Embryonic facial prominence (tissue), 1 donor: ENCODE data around the gene PLXNA2.

Source experiments
- DNase-seq: peaks from one replicate; pipeline ENCODE4 v3.0.0-alpha.2; 2016; ENCODE audit errors: extremely low spot score

PLXNA2 gene

DNA sequence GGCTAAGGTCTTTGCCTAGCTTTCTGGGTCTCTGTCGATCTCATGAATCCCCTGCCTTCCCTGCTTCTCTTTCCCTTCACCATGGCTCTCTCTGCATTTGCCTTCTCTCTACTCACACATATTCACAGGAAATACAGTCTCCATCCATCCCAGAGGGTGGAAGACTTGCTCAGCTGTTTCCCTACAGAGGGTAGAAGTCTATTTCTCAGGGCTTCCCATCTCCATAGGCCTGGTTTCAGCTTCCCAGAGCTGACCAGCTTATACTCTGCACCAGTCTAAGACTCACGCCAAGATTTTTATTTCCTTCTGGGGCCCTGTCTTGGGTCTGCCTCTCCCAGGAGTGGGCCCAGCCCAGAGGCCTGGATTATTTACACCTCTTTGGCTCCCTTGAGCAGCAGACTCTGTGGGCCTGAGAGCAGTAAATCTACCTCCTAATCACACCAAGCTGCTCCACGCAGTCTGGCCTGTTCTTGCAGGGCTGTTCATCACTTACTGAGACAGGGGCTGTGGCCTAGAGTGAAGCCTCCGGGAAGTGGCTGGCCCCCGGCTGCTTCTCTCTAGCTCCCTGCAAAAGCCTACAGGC is 102.5 kb downstream of the PLXNA2 start:
- DNase-seq, result no peak

DNA sequence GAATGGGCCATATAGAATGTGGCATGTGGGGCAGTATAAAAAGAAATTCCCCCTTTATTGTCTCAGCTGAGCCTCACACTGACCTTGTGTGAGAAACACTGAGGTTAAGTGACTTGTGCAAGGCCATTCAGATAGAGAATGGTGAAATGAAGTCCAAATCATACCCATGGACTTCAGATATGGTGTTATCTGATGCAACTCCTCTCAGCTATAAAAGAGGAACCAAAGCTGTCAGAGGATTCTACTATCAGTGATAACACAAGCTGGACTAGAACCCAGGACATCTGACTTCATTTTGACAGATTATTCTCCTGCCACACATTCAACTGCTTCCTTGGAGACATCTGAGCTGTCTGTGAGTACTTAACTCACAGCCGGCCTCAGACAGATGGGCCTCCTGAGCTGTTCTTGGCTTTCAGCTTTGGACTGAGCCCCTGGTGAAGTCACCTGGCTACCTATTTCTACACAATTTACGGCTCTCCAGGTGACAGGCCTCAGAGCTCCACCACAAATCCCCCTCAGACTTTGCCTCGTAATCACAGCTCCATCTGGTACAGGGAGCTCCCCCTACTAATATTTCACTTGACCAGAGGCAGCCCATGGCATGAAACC is 104.6 kb downstream of the PLXNA2 start:
- no peak for DNase-seq

DNA sequence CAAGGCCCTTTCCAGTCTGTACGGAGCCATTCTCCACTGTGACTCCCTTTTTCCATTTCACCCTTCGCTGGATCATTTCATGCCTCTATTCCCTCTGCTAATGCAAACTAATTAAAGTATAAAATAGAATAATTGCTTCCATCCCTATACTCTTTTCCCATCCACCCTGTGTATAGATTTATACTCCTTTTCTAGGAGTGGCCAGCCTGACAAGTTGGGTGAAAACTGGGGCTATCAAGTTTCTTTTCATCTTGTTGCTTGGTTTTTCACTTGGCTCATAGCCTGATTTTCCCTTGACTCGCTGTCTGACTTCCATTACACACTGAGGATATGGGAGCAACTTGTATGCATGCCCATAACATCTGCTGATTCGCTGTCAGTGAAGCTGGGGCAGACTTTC is 107.0 kb downstream of the PLXNA2 start:
- DNase-seq, result peak; percentile 62

- DNase-seq, result no peak
These were observed 107.6 kb downstream of the PLXNA2 start for GRCh38 chr1:208136459-208137182.

- no peak for DNase-seq
These were observed 108.8 kb downstream of the PLXNA2 start for GRCh38 chr1:208135354-208135753.

DNA sequence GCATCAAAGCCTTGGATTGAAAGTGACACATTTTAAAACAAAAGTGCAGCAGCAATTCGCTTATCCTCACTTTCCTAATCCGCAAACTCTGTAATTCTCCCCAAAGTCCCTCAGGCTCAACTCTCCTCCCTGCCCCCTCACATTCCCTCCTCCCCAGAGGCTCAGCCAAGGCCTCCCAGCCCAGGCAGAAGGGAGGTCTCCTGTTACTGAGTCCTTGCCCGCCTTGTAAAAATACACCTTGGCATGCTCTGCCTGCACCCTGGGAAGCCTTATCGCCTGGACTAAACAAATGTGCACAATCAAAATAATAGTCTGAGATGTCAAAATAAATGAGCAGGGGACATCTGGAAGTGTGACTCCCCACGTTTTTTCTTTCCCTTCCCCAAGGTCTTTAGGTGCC is 109.7 kb downstream of the PLXNA2 start:
- DNase-seq, result no peak

DNA sequence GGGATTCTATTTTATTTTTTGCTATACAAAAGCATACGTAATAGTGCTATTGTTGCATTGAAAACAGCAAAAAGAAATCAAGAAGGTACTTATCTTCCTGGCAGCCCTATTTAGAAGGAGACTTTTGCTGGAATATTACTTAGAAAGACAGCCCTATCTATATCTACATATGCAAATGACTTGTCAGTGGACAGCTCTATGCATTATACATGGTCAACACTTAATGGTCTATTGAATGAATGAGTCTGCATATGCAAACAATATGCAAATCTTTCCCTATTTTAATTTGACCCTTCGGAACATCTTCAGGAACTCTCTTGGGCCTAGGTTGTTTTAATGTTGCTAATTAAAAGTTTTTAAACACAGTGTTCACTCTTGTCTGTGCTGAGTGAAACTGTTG is 110.8 kb downstream of the PLXNA2 start:
- no peak for DNase-seq

GRCh38 chr1:208132287-208132882 is 111.8 kb downstream of the PLXNA2 start:
- no peak for DNase-seq

DNA sequence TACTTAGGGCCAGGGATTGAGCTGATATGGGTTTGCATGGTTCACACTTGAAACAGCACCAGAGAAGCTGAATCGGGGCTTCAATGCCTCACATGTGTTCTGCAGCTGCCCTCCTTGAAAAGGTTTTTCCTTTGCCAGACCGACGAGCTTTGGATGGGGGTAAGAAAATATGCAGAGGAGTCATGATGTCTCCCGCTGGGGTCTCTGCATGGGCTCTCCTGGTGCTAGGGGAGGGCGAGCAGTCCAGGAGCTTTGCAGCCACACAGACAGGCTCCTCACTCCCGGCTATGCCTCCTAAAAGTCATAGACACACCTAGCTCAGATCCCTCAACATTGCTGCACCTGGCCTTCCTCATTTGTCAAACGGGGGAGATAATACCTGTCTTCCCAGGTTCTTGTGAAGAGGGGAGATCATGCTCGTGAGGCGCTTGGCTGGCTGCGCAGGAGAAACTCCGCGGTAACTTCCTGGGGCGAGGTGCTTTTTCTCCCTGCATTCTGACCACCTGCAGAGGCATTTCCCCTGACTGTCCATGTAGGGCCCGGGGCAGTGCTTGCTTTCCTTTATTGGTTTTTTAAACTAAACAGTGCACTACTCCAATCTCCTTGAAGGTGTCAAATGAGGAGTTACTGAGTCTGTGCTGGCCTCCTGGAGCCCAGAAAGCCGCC is 112.4 kb downstream of the PLXNA2 start:
- DNase-seq, result no peak

GRCh38 chr1:208129487-208129886 is 114.7 kb downstream of the PLXNA2 start:
- DNase-seq, result no peak

DNA sequence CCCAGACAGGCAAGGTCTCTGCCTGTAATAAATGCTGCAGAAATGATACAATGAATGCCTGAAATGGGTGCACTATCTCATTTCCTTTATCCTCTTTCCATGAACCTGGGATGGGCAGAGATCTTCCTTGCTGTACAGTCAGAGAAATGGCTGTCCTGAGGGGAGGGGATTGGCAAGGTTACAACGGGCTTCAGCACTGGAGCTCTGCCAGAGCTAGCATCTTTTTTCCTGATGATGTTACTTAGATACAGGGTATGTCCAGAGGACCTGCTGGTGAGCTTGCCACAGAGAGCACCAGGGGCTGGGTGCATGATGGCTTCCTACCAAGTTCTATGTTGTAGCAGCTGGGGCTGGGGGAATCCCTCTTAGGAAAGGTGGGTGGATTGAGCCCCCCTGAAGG is 115.1 kb downstream of the PLXNA2 start:
- no peak for DNase-seq

GRCh38 chr1:208127792-208128529 is 116.2 kb downstream of the PLXNA2 start:
- DNase-seq, result no peak

- no peak for DNase-seq
These were observed 116.9 kb downstream of the PLXNA2 start for GRCh38 chr1:208127284-208127683.

- DNase-seq, result no peak
These were observed 118.1 kb downstream of the PLXNA2 start for GRCh38 chr1:208126108-208126507.

DNA sequence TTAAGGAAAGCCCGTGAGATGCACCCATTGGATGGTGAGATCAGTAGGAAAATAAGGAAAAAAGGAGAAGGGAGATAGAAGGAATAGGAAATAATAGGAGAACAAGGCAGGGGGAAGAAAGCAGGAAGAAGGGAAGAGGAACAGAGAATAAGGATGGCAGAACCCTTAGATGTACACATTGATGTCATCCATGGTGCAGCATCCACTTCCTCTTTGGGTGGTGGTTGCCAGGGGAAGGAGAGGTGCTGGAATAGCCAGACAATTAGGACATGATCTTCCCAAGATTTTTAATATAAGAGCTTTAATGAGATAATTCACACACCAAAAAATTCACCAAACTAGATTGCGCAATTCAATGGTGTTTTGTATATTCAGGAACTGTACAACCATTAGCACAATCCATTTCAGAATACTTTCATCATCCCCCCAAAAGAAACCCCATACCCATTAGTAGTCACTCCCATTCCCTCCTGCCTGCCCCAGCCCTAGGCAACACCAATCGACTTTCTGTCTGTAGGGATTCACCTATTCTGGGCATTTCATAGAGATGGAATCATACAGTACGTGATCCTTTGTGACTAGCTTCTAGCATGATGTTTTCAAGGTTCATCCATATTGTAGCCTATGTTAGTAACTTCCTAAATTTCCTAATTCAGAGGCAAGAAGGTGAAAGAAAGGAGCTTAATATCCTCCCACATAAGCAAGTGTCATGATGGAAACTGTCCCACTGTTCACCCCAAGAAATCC is 121.4 kb downstream of the PLXNA2 start:
- no peak for DNase-seq

GRCh38 chr1:208121813-208122364 is 122.3 kb downstream of the PLXNA2 start:
- DNase-seq, result no peak

DNA sequence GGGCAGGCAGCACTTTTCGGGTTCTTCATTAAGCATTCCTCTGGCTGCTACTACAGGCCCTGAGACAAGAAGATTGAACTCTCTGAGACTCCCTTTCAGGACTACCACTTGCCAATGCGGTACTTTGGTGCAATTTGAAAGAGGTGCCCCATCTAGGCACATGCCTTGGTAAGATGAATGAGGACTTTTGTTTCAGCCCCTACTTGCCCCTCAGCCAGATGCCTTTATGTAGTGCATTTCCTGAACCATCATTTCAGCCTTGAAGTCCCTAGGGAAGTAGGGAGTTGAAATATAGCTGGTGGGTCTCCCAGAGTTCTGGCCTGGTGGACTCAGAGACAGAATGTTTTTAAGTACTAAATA is 123.8 kb downstream of the PLXNA2 start:
- DNase-seq, result no peak

GRCh38 chr1:208118841-208119606 is 125.2 kb downstream of the PLXNA2 start:
- DNase-seq, result no peak

DNA sequence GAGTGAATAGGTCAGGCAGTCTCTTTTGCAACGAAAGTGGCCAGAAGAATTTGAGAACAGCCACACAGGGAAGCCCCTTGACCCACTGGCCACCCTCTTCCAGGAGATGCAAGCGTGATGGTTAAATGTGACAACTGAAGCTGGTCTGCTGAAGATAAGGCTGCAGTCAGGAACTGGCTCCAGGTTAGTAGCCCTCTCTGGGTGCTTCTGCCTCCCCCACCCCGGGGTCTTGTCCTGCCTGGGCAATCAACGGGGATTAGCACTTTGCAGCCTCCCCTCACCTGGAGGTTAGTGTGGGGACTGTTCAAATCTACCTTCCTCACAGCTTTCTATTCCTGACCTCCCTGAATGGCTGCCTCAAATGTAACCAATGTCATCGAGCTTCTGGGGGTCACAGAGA is 125.9 kb downstream of the PLXNA2 start:
- DNase-seq, result no peak

DNA sequence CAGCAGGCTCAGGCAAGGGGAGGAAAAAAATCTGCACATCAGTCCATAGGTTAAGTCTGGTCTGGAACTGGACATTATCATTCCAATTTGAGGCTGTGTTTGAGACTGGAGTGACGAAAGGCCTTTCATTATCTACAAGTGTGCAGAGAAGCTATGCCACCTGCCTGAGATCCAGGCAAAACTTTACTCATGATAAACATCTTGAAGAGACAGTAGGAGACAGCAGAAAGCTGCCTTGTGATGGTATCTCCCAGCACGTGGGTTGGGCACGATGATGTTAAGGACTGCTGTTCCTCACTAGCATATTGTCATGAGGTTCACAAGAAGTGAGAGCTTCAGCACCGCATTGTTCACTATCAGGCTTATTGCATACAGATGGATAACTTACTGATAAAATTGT is 126.4 kb downstream of the PLXNA2 start:
- no peak for DNase-seq
